ENCODE measurements around the gene MAP3K3.

The MAP3K3 gene

GRCh38 chr17:63621684-63622573 lies at the start of gene MAP3K3:
Gene MAP3K3, plus strand, starts transcription at chr17:63622417. Its CDS starts 343 bp downstream, at chr17:63622760.
- peak; percentile 90 to 98 (median 96) for DNase-seq (ENCODE audit: low read depth in 2 of 3, low spot score in 1 of 3)

- no peak for DNase-seq (ENCODE audit: low read depth in 2 of 3, low spot score in 1 of 3)
These were observed 48.6 kb upstream of the MAP3K3 start for GRCh38 chr17:63573634-63574033.

GRCh38 chr17:63578027-63578768 lies 44.0 kb upstream of the MAP3K3 start:
- no peak for DNase-seq (ENCODE audit: low read depth in 2 of 3, low spot score in 1 of 3)

GRCh38 chr17:63578769-63579111 lies 43.5 kb upstream of the MAP3K3 start:
- DNase-seq (ENCODE audit: low read depth in 2 of 3, low spot score in 1 of 3), result no peak

- no peak for DNase-seq (ENCODE audit: low read depth in 2 of 3, low spot score in 1 of 3)
These were observed 42.6 kb upstream of the MAP3K3 start for GRCh38 chr17:63579633-63580032.

GRCh38 chr17:63587770-63588169 lies 34.4 kb upstream of the MAP3K3 start:
- no peak for DNase-seq (ENCODE audit: low read depth in 2 of 3, low spot score in 1 of 3)

GRCh38 chr17:63588797-63589196 lies 33.4 kb upstream of the MAP3K3 start:
- no peak for DNase-seq (ENCODE audit: low read depth in 2 of 3, low spot score in 1 of 3)

GRCh38 chr17:63589646-63590045 lies 32.6 kb upstream of the MAP3K3 start:
- DNase-seq (ENCODE audit: low read depth in 2 of 3, low spot score in 1 of 3), result no peak

GRCh38 chr17:63592797-63593196 lies 29.4 kb upstream of the MAP3K3 start:
- DNase-seq (ENCODE audit: low read depth in 2 of 3, low spot score in 1 of 3), result no peak

- DNase-seq (ENCODE audit: low read depth in 2 of 3, low spot score in 1 of 3), result no peak
These were observed 27.1 kb upstream of the MAP3K3 start for GRCh38 chr17:63595132-63595531.

- no peak for DNase-seq (ENCODE audit: low read depth in 2 of 3, low spot score in 1 of 3)
These were observed 25.2 kb upstream of the MAP3K3 start for GRCh38 chr17:63596856-63597586.

- DNase-seq (ENCODE audit: low read depth in 2 of 3, low spot score in 1 of 3), result no peak
These were observed 23.9 kb upstream of the MAP3K3 start for GRCh38 chr17:63598281-63598680.

- peak; percentile 66 to 81 (median 69) for DNase-seq (ENCODE audit: low read depth in 2 of 3, low spot score in 1 of 3)
These were observed 21.4 kb upstream of the MAP3K3 start, which contains the start of gene TACO1 for GRCh38 chr17:63600569-63601438. Gene TACO1, plus strand, starts transcription at chr17:63600895. Its CDS starts 189 bp downstream, at chr17:63601084.

- no peak for DNase-seq (ENCODE audit: low read depth in 2 of 3, low spot score in 1 of 3)
These were observed 20.5 kb upstream of the MAP3K3 start for GRCh38 chr17:63601439-63602371.

- DNase-seq (ENCODE audit: low read depth in 2 of 3, low spot score in 1 of 3), result no peak
These were observed 12.2 kb upstream of the MAP3K3 start for GRCh38 chr17:63609816-63610573.

- no peak for DNase-seq (ENCODE audit: low read depth in 2 of 3, low spot score in 1 of 3)
These were observed 11.4 kb upstream of the MAP3K3 start for GRCh38 chr17:63610854-63611253.

- DNase-seq (ENCODE audit: low read depth in 2 of 3, low spot score in 1 of 3), result peak in 1 of 3 donors; percentile 18
These were observed 10.9 kb upstream of the MAP3K3 start for GRCh38 chr17:63611354-63611753.

GRCh38 chr17:63613663-63614062 lies 8.6 kb upstream of the MAP3K3 start:
- DNase-seq (ENCODE audit: low read depth in 2 of 3, low spot score in 1 of 3), result no peak

GRCh38 chr17:63621229-63621683 lies 961 bp upstream of the MAP3K3 start:
- DNase-seq (ENCODE audit: low read depth in 2 of 3, low spot score in 1 of 3), result no peak

All from stimulated activated CD4-positive, alpha-beta T cell treated with anti-CD3 and anti-CD28 coated beads, Interleukin-12 subunit alpha, Interleukin-12 subunit beta, amount 100 ng/mL, for 48 hours (primary cell).